Activated naive CD4-positive, alpha-beta T cell treated with anti-CD3 and anti-CD28 coated beads, Interleukin-2, amount 10 ng/mL, durations not matched to agents 7 days and 5 days (primary cell): Measurements from ENCODE around the gene SLC1A2.

Source experiments
- CTCF ChIA-PET: fragments of 350-600 bp; sonication (Branson Sonifier 250); formaldehyde crosslinking; loops from one replicate; lab custom pipeline; 2021; ENCODE audit warnings: antibody characterized with exemption; lab: Charles Lee
- DNase-seq: peaks from one replicate; pipeline ENCODE4 v3.0.0-alpha.2; 2020
- H3K27ac Mint-ChIP-seq: one replicate; pipeline ENCODE4 v1.8.0; 2021; ENCODE audit warnings: mild to moderate bottlenecking, moderate library complexity, mixed read lengths
- H3K27me3 Mint-ChIP-seq: one replicate; pipeline ENCODE4 v1.8.0; 2021; ENCODE audit warnings: mild to moderate bottlenecking, mixed read lengths
- H3K36me3 Mint-ChIP-seq: one replicate; pipeline ENCODE4 v1.8.0; 2021; ENCODE audit warnings: mixed read lengths
- H3K4me1 Mint-ChIP-seq: one replicate; pipeline ENCODE4 v1.8.0; 2021; ENCODE audit warnings: mixed read lengths
- H3K4me3 Mint-ChIP-seq: one replicate; pipeline ENCODE4 v1.8.0; 2021; ENCODE audit warnings: mild to moderate bottlenecking, moderate library complexity, mixed read lengths
- H3K9me3 Mint-ChIP-seq: one replicate; pipeline ENCODE4 v1.8.0; 2021; ENCODE audit warnings: mixed read lengths

SLC1A2 gene

DNA sequence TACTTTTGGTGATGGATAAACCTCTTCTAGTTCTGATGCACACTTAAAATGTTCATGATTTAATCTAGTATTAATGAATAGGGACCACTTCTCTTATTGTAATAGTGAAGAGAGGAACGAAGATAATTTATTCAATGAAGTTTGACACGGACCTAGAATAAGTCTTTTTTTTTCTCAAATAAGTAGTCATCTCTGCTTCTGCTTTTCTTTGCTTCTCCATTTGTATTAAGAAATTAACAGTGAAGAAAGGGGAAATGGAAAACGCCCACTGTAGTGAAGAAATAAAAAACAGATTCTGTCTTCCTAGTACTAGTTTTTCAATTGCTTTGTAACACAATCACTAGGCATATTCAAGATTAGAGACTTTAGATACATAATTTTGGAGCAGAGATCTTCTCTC, 207.4 kb downstream of the SLC1A2 start:
- Mint-ChIP-seq H3K27me3 (no peaks in the 10 kb centered on the region), H3K4me3 (no peak overlapping the region), H3K36me3 (peaks cover 91% of the 10 kb centered on the region), H3K27ac (no peak overlapping the region), H3K4me1 (peaks cover 38% of the 10 kb centered on the region), H3K9me3 (peaks cover 14% of the 10 kb centered on the region)
- DNase-seq, result no peak
- CTCF ChIA-PET, result no interaction called here

- H3K9me3 Mint-ChIP-seq, result peaks cover 14% of the 10 kb centered on the region
- H3K4me3 Mint-ChIP-seq, result no peak overlapping the region
- peaks cover 93% of the 10 kb centered on the region for H3K36me3 Mint-ChIP-seq
- CTCF ChIA-PET, result no interaction called here
- peaks cover 29% of the 10 kb centered on the region for H3K4me1 Mint-ChIP-seq
- no peak overlapping the region for H3K27ac Mint-ChIP-seq
- H3K27me3 Mint-ChIP-seq, result no peaks in the 10 kb centered on the region
- no peak for DNase-seq
Observed at GRCh38 chr11:35210876-35211546, 208.3 kb downstream of the SLC1A2 start.

- no peak overlapping the region for H3K27ac Mint-ChIP-seq
Observed at GRCh38 chr11:35208795-35209194, 210.6 kb downstream of the SLC1A2 start.

GRCh38 chr11:35207471-35208403, 211.6 kb downstream of the SLC1A2 start:
- H3K27ac Mint-ChIP-seq, result no peak overlapping the region
- peaks cover 95% of the 10 kb centered on the region for H3K36me3 Mint-ChIP-seq
- H3K4me1 Mint-ChIP-seq, result peaks cover 3% of the 10 kb centered on the region
- CTCF ChIA-PET, result no interaction called here
- no peak overlapping the region for H3K4me3 Mint-ChIP-seq
- H3K9me3 Mint-ChIP-seq, result peaks cover 14% of the 10 kb centered on the region
- no peaks in the 10 kb centered on the region for H3K27me3 Mint-ChIP-seq
- no peak for DNase-seq

More at GRCh38 chr11:35208795-35209194, 210.6 kb downstream of the SLC1A2 start:
- Mint-ChIP-seq H3K4me1 (peaks cover 11% of the 10 kb centered on the region), H3K9me3 (peaks cover 14% of the 10 kb centered on the region), H3K36me3 (peaks cover 94% of the 10 kb centered on the region), H3K27me3 (no peaks in the 10 kb centered on the region), H3K4me3 (no peak overlapping the region)
- CTCF ChIA-PET, result no interaction called here
- DNase-seq, result no peak

DNA sequence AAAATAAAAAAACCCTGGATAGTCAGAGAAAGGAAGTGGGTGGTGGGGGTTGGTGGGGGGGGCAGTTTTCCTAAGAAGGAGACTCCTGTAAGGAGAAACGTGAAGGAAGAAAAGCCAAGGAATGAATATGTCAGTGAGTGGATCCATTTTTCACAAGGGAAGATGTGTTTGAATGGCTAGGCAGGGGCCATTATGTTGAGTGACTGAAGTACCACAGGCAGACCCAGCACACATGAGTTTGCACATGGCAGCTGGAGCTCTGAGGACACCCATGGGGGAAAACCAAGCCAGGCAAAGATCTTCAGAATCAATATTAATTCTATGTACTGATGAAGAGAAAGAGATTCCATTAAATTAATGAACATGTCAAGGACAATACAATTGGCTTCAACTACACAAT, 212.7 kb downstream of the SLC1A2 start:
- H3K4me3 Mint-ChIP-seq, result no peak overlapping the region
- no peak overlapping the region for H3K27ac Mint-ChIP-seq
- H3K36me3 Mint-ChIP-seq, result peaks cover 98% of the 10 kb centered on the region
- H3K9me3 Mint-ChIP-seq, result peaks cover 14% of the 10 kb centered on the region
- no peak for DNase-seq
- H3K27me3 Mint-ChIP-seq, result no peaks in the 10 kb centered on the region
- H3K4me1 Mint-ChIP-seq, result peaks cover 7% of the 10 kb centered on the region
- CTCF ChIA-PET, result no interaction called here

DNA sequence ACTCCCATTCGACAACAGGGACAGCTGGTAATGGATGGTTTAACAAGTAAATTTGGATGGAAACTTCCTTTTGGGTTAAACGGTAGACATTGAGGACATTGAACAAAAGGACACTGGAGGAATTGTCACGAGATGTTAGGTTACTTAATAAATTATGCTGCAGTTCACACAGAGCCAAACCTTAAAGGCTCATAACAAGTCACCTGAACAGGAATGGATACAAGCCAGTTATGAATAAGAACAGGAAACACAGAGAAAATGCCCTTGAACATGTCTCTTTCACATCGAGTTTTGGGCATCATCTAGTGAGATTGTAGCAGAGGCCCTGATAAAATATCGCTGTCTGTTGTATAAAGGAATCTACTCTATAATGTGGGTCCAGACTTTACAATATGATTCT, 214.7 kb downstream of the SLC1A2 start:
- H3K4me3 Mint-ChIP-seq, result no peak overlapping the region
- peaks cover 9% of the 10 kb centered on the region for H3K4me1 Mint-ChIP-seq
- peaks cover 98% of the 10 kb centered on the region for H3K36me3 Mint-ChIP-seq
- no peak overlapping the region for H3K27ac Mint-ChIP-seq
- CTCF ChIA-PET, result no interaction called here
- no peak for DNase-seq
- peaks cover 3% of the 10 kb centered on the region for H3K9me3 Mint-ChIP-seq
- no peaks in the 10 kb centered on the region for H3K27me3 Mint-ChIP-seq
